ENCODE data around the gene COX6B1.
"Not testable (repeated sequence)": the region's sequence is repeated elsewhere in the genome, so short reads cannot be mapped to it uniquely, and the experiment has no call there.

COX6B1 gene

GRCh38 chr19:35645680-35646511 lies 2.2 kb upstream of the COX6B1 start:
- H3K4me3 ChIP-seq (replicated peaks in 1 of 2; ENCODE audit: low read depth in 2 of 2, low read length in 2 of 2), result no peak overlapping the region
- TF ChIP-seq CTCF (IDR thresholded peaks at IDR 0.05; ENCODE audit: low read depth, low read length), result no peak
- DNase-seq (ENCODE audit: low read depth in 2 of 2), result no peak

GRCh38 chr19:35650581-35650980 lies 2.5 kb downstream of the COX6B1 start:
- H3K4me3 ChIP-seq (replicated peaks in 1 of 2; ENCODE audit: low read depth in 2 of 2, low read length in 2 of 2), result no peak overlapping the region
- no peak for DNase-seq (ENCODE audit: low read depth in 2 of 2)
- TF ChIP-seq CTCF (IDR thresholded peaks at IDR 0.05; ENCODE audit: low read depth, low read length), result no peak

- not testable (repeated sequence) for H3K4me3 ChIP-seq (replicated peaks in 1 of 2; ENCODE audit: low read depth in 2 of 2, low read length in 2 of 2)
These were observed 6.7 kb downstream of the COX6B1 start for GRCh38 chr19:35654828-35655227.

GRCh38 chr19:35655600-35655999 lies 7.5 kb downstream of the COX6B1 start:
- no peak for DNase-seq (ENCODE audit: low read depth in 2 of 2)
- H3K4me3 ChIP-seq (replicated peaks in 1 of 2; ENCODE audit: low read depth in 2 of 2, low read length in 2 of 2), result no peak overlapping the region
- no peak for TF ChIP-seq CTCF (IDR thresholded peaks at IDR 0.05; ENCODE audit: low read depth, low read length)

More at GRCh38 chr19:35654828-35655227, 6.7 kb downstream of the COX6B1 start:
- DNase-seq (ENCODE audit: low read depth in 2 of 2), result not testable (repeated sequence)

- TF ChIP-seq CTCF (IDR thresholded peaks at IDR 0.05; ENCODE audit: low read depth, low read length), result no peak
- no peak for DNase-seq (ENCODE audit: low read depth in 2 of 2)
- no peak overlapping the region for H3K4me3 ChIP-seq (replicated peaks in 1 of 2; ENCODE audit: low read depth in 2 of 2, low read length in 2 of 2)
These were observed 8.6 kb downstream of the COX6B1 start for GRCh38 chr19:35656700-35657099.

GRCh38 chr19:35657904-35658700 lies 10.0 kb downstream of the COX6B1 start:
- no peak for DNase-seq (ENCODE audit: low read depth in 2 of 2)
- no peak overlapping the region for H3K4me3 ChIP-seq (replicated peaks in 1 of 2; ENCODE audit: low read depth in 2 of 2, low read length in 2 of 2)
- TF ChIP-seq CTCF (IDR thresholded peaks at IDR 0.05; ENCODE audit: low read depth, low read length), result peak; percentile 13

- H3K4me3 ChIP-seq (replicated peaks in 1 of 2; ENCODE audit: low read depth in 2 of 2, low read length in 2 of 2), result no peak overlapping the region
- no peak for DNase-seq (ENCODE audit: low read depth in 2 of 2)
- TF ChIP-seq CTCF (IDR thresholded peaks at IDR 0.05; ENCODE audit: low read depth, low read length), result no peak
These were observed 13.8 kb downstream of the COX6B1 start for GRCh38 chr19:35661995-35662340.

Measured in cardiac fibroblast (primary cell).